IPS-NIHi7 (cell line): ENCODE results near the gene PDZD2.

Source experiments
- DNase-seq: peaks from one replicate; pipeline ENCODE4 v3.0.0; 2012; ENCODE audit warnings: mixed read lengths; ENCODE audit errors: extremely low spot score

Gene PDZD2

GRCh38 chr5:31638345-31638744 is 586 bp upstream of the PDZD2 start:
- no peak for DNase-seq

GRCh38 chr5:31639481-31640411 is 815 bp downstream of the PDZD2 start:
- peak; percentile 36 for DNase-seq

- no peak for DNase-seq
These were observed 1.6 kb downstream of the PDZD2 start for GRCh38 chr5:31640573-31640972.

GRCh38 chr5:31641059-31641458 is 2.1 kb downstream of the PDZD2 start:
- no peak for DNase-seq

GRCh38 chr5:31641575-31641974 is 2.6 kb downstream of the PDZD2 start:
- DNase-seq, result no peak

GRCh38 chr5:31645420-31646081 is 6.6 kb downstream of the PDZD2 start:
- peak; percentile 20 for DNase-seq

- DNase-seq, result no peak
These were observed 9.4 kb downstream of the PDZD2 start for GRCh38 chr5:31648326-31648725.

GRCh38 chr5:31651241-31651640 is 12.3 kb downstream of the PDZD2 start:
- no peak for DNase-seq

- no peak for DNase-seq
These were observed 16.6 kb downstream of the PDZD2 start for GRCh38 chr5:31655491-31655890.

GRCh38 chr5:31656806-31657205 is 17.9 kb downstream of the PDZD2 start:
- DNase-seq, result peak; percentile 51

GRCh38 chr5:31657315-31657979 is 18.5 kb downstream of the PDZD2 start:
- no peak for DNase-seq

- DNase-seq, result no peak
These were observed 22.3 kb downstream of the PDZD2 start for GRCh38 chr5:31661257-31661656.

GRCh38 chr5:31663519-31663918 is 24.6 kb downstream of the PDZD2 start:
- DNase-seq, result no peak

- DNase-seq, result peak; percentile 83
These were observed 25.6 kb downstream of the PDZD2 start for GRCh38 chr5:31664566-31664965.

GRCh38 chr5:31671339-31671741 is 32.4 kb downstream of the PDZD2 start:
- no peak for DNase-seq

GRCh38 chr5:31674371-31674951 is 35.5 kb downstream of the PDZD2 start:
- no peak for DNase-seq

- no peak for DNase-seq
These were observed 36.5 kb downstream of the PDZD2 start for GRCh38 chr5:31675472-31675871.

- no peak for DNase-seq
These were observed 39.2 kb downstream of the PDZD2 start for GRCh38 chr5:31678180-31678579.

- no peak for DNase-seq
These were observed 41.6 kb downstream of the PDZD2 start for GRCh38 chr5:31680528-31680927.

- DNase-seq, result no peak
These were observed 43.1 kb downstream of the PDZD2 start for GRCh38 chr5:31682025-31682424.

- DNase-seq, result no peak
These were observed 43.9 kb downstream of the PDZD2 start for GRCh38 chr5:31682851-31683250.

GRCh38 chr5:31688515-31689092 is 49.7 kb downstream of the PDZD2 start:
- no peak for DNase-seq
